OCI-LY3 (cell line): Measurements from ENCODE around the gene SLC12A8.

Experiments used
- H2AFZ ChIP-seq: fragments of 200-600, 300-600 bp; shearing (Covaris generic); 2 replicates; pipeline ENCODE4 v1.6.0; 2014; ENCODE audit warnings: antibody characterized with exemption, low read depth, low read length
- H3K27ac ChIP-seq: fragments of 200-600, 300-600 bp; sonication (generic); 2 replicates; pipeline ENCODE4 v1.5.1; 2014; ENCODE audit warnings: mild to moderate bottlenecking, low read length, moderate library complexity, mixed read lengths
- H3K27me3 ChIP-seq: fragments of 200-600, 300-600 bp; sonication (generic); 2 replicates; pipeline ENCODE4 v1.6.1; 2014; ENCODE audit warnings: low read depth, low read length, mixed read lengths
- H3K36me3 ChIP-seq: fragments of 200-600, 300-600 bp; sonication (generic); replicated peaks from 2 replicates; pipeline ENCODE3; 2014; ENCODE audit warnings: low read depth, low read length, mixed read lengths
- H3K4me1 ChIP-seq: fragments of 300-600, 200-600 bp; sonication (generic); 2 replicates; pipeline ENCODE4 v1.6.1; 2014; ENCODE audit warnings: low read length, mixed read lengths
- H3K4me2 ChIP-seq: fragments of 200-600, 300-600 bp; sonication (generic); 2 replicates; pipeline ENCODE4 v1.6.1; 2014; ENCODE audit warnings: low read length, mixed read lengths
- H3K4me3 ChIP-seq: fragments of 300-600, 200-600 bp; sonication (generic); 2 replicates; pipeline ENCODE4 v1.5.1; 2014; ENCODE audit warnings: antibody characterized with exemption, mild to moderate bottlenecking, low read length, moderate library complexity
- H3K79me2 ChIP-seq: fragments of 300-600, 200-600 bp; shearing (Covaris generic); 2 replicates; pipeline ENCODE4 v1.6.1; 2014; ENCODE audit warnings: mild to moderate bottlenecking, low read length, mixed read lengths
- H3K9ac ChIP-seq: fragments of 300-600, 200-600 bp; shearing (Covaris generic); 2 replicates; pipeline ENCODE4 v1.6.0; 2014; ENCODE audit warnings: mild to moderate bottlenecking, low read length, moderate library complexity
- H3K9me3 ChIP-seq: fragments of 200-600, 300-600 bp; shearing (Covaris generic); 2 replicates; pipeline ENCODE4 v1.6.1; 2014; ENCODE audit warnings: low read length, mixed read lengths; ENCODE audit not compliant: insufficient read depth
- H4K20me1 ChIP-seq: fragments of 200-600, 300-600 bp; sonication (generic); 2 replicates; pipeline ENCODE4 v1.6.1; 2016; ENCODE audit warnings: low read length, mixed read lengths; ENCODE audit not compliant: insufficient read depth
- EZH2phosphoT487 ChIP-seq: fragments of 200-600 bp; shearing (Covaris generic); IDR thresholded peaks from 2 replicates; pipeline ENCODE4 v1.6.1; 2018; ENCODE audit warnings: antibody characterized with exemption, mixed run types, low read depth
- TF ChIP-seq, protein P1 (sequence below): fragments of 200-600, 300-600 bp; sonication (generic); IDR thresholded peaks from 2 replicates; pipeline ENCODE4 v1.5.1; 2014; ENCODE audit warnings: antibody characterized with exemption, low read length, low read depth

Gene SLC12A8

DNA sequence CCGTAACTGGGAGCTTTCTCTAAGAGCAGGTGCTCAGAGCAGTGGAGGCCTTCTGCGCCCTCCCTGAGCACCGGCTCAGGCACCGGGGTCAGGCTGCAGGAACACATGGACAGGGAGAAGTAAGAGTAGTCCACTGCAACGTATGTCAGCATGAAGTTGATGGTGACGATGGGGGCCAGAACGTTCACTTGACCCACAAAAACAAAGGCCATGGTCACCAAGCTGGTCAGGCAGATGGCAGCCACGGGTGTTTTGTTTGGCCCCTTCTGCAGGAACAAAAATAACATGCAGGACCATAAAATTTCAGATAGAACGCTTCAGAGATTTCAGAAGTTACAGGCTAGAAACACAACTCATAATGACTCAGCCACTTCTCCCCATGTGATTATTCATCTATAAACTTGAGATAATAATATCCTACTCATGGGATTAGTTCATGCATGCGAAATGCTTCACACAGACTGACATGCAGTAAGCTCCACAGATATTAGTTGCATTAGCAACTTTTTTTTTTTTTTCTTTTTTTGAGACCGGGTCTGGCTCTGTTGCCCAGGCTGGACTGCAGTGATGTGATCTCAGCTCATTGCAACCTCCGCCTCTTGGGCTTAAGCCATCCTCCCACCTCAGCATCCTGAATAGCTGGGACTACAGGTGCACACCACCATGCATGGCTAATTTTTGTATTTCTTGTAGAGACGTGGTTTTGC, 104.5 kb downstream of the SLC12A8 start:
- no peak overlapping the region for H3K27ac ChIP-seq
- H3K9ac ChIP-seq, result no peak overlapping the region
- H3K9me3 ChIP-seq, result peaks cover 5% of the 10 kb centered on the region; the same call in 1 of the 2 replicates
- no peak overlapping the region for H2AFZ ChIP-seq
- H3K4me3 ChIP-seq, result peak overlapping the region; percentile 46
- H3K4me1 ChIP-seq, result peaks cover 38% of the 10 kb centered on the region
- H3K36me3 ChIP-seq, result peaks cover 4% of the 10 kb centered on the region
- peaks cover 84% of the 10 kb centered on the region for H3K27me3 ChIP-seq
- no peaks in the 10 kb centered on the region for H3K79me2 ChIP-seq
- peak overlapping the region; percentile 74 for H3K4me2 ChIP-seq
- TF ChIP-seq, protein P1, sequence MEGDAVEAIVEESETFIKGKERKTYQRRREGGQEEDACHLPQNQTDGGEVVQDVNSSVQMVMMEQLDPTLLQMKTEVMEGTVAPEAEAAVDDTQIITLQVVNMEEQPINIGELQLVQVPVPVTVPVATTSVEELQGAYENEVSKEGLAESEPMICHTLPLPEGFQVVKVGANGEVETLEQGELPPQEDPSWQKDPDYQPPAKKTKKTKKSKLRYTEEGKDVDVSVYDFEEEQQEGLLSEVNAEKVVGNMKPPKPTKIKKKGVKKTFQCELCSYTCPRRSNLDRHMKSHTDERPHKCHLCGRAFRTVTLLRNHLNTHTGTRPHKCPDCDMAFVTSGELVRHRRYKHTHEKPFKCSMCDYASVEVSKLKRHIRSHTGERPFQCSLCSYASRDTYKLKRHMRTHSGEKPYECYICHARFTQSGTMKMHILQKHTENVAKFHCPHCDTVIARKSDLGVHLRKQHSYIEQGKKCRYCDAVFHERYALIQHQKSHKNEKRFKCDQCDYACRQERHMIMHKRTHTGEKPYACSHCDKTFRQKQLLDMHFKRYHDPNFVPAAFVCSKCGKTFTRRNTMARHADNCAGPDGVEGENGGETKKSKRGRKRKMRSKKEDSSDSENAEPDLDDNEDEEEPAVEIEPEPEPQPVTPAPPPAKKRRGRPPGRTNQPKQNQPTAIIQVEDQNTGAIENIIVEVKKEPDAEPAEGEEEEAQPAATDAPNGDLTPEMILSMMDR, result no peak
- no peak for TF ChIP-seq EZH2phosphoT487
- 0 out of 2 replicates have a peak, but pooled peaks cover 9% of the 10 kb centered on the region for H4K20me1 ChIP-seq

DNA sequence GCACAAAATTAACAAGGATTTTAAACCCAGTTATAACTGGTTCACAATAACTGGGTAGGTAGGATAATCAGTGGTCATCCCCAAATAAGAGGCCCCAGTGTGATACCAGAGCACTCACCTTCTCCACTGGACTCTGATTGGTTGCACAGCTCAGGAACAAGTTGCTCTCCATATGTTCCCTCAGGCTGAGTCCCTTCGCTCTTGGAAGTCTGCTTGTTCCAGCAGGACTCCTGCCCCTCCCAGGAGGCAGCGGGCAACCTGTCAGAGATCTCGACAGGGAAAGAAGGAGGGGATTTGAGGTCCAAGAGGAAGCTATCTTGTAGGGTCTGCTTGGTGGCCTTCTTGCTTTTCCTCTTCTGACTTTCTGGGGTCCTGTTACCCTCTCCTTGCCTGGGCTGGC, 105.2 kb downstream of the SLC12A8 start:
- Histone ChIP-seq H4K20me1 (0 out of 2 replicates have a peak, but pooled peaks cover 9% of the 10 kb centered on the region), H3K9me3 (peaks cover 5% of the 10 kb centered on the region; the same call in 1 of the 2 replicates), H3K27me3 (peaks cover 84% of the 10 kb centered on the region), H2AFZ (no peak overlapping the region), H3K27ac (no peak overlapping the region), H3K36me3 (peaks cover 4% of the 10 kb centered on the region), H3K4me1 (peaks cover 38% of the 10 kb centered on the region), H3K4me2 (peak overlapping the region; percentile 74), H3K9ac (no peak overlapping the region), H3K79me2 (no peaks in the 10 kb centered on the region), H3K4me3 (0 out of 2 replicates have a peak overlapping the region, but pooled peaks have one; percentile 46)
- TF ChIP-seq, protein P1, result no peak
- no peak for TF ChIP-seq EZH2phosphoT487

DNA sequence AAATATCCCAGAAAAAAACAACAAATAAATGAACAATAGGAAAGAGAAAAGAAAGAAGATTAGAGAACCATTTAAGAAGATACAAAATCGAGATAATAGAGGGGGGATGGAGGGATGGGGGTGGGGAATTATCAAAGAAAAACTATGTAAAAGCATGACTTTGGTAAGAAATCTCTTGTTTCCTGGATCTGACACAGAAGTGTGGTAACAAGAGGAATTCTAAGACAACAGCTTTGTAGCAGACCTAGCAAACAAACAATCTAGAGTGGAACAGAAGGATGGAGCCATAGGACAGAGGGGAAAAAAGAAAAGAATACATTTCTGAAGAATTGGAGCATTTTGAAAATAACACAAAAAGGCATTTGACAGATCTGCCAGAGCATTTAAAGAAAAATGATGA, 107.4 kb downstream of the SLC12A8 start:
- no peaks in the 10 kb centered on the region for H3K79me2 ChIP-seq
- H3K27ac ChIP-seq, result no peak overlapping the region
- no peak overlapping the region for H3K4me2 ChIP-seq
- H3K4me1 ChIP-seq, result peaks cover 38% of the 10 kb centered on the region
- H3K27me3 ChIP-seq, result peaks cover 73% of the 10 kb centered on the region
- no peak overlapping the region for H3K9ac ChIP-seq
- peaks cover 4% of the 10 kb centered on the region for H3K36me3 ChIP-seq
- peaks cover 5% of the 10 kb centered on the region; the same call in 1 of the 2 replicates for H3K9me3 ChIP-seq
- no peak for TF ChIP-seq EZH2phosphoT487
- TF ChIP-seq, protein P1, result no peak
- 0 out of 2 replicates have a peak, but pooled peaks cover 9% of the 10 kb centered on the region for H4K20me1 ChIP-seq
- H3K4me3 ChIP-seq, result no peak overlapping the region
- no peak overlapping the region for H2AFZ ChIP-seq

DNA sequence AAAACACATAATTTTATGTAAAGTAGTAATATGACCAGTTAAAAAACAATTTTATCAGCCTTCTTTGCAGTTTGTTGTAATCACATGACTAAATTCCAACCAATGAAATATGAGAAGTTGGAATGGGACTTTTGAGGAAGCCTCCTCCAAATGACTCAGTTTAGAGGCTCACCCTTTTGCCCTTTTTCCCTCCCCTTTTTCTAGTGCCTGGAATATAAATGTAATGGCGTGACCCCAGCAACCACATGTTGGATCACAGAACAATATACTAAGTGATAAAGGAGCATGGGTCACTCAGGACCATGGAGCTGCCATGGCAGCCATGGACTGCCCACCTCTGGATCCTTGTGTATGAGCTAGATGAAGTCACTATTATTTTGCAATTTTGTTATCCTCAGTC, 107.9 kb downstream of the SLC12A8 start:
- TF ChIP-seq, protein P1, result no peak
- TF ChIP-seq EZH2phosphoT487, result no peak
- Histone ChIP-seq H3K79me2 (no peaks in the 10 kb centered on the region), H3K4me1 (peaks cover 38% of the 10 kb centered on the region), H3K9ac (no peak overlapping the region), H3K4me3 (no peak overlapping the region), H3K4me2 (no peak overlapping the region), H3K27ac (no peak overlapping the region), H3K9me3 (peaks cover 5% of the 10 kb centered on the region; the same call in 1 of the 2 replicates), H3K36me3 (peaks cover 4% of the 10 kb centered on the region), H2AFZ (no peak overlapping the region), H3K27me3 (peaks cover 68% of the 10 kb centered on the region), H4K20me1 (0 out of 2 replicates have a peak, but pooled peaks cover 9% of the 10 kb centered on the region)
